HCT116 (cell line): ENCODE measurements around the gene DNAH9. TPM values are rescaled to one million over a fixed set of nuclear protein-coding genes. Genes with fewer than 3 reads are reported as not detected.

Experiments
- ATAC-seq: fragments of 200-7000 bp; cut with Tn5 transposase; 2 replicates; pipeline ENCODE4 v1.9.1; 2020; ENCODE audit warnings: mild to moderate bottlenecking, moderate library complexity
- BruUV-seq: library from RNA; stranded (reverse); fragments of 400-500 nt; replicated peaks from 2 replicates; lab custom pipeline; 2021; lab: Mats Ljungman, UMichigan
- CTCF ChIA-PET: fragments of 300-600 bp; sonication (Branson Sonifier 250); formaldehyde crosslinking; loops from one replicate; lab custom pipeline; 2021; ENCODE audit warnings: antibody characterized with exemption; lab: Charles Lee
- POLR2A ChIA-PET: fragments of 300-600, 350-600 bp; sonication (Branson Sonifier 250); formaldehyde crosslinking; loops from one replicate; lab custom pipeline; 2021; ENCODE audit warnings: antibody characterized with exemption; lab: Charles Lee
- RAD21 ChIA-PET, 2 experiments: fragments of 300-600 bp; sonication (Branson Sonifier 250); formaldehyde crosslinking; loops; one replicate each; lab custom pipeline; 2023; ENCODE audit warnings: low total read pairs in 2 of 2; ENCODE audit not compliant: uncharacterized antibody in 2 of 2, unreplicated experiment in 2 of 2, low non-redundant PET in 1 of 2; lab: Charles Lee
- DNase-seq: peaks from one replicate; pipeline ENCODE4 v3.0.0-alpha.2; 2010; ENCODE audit warnings: low read depth, low spot score
- H2AFZ ChIP-seq: fragments of 200-600 bp; shearing (Covaris generic), sonication (generic); 2 replicates; pipeline ENCODE4 v1.6.1; 2017; ENCODE audit warnings: low read depth, mixed run types, mixed read lengths, antibody characterized with exemption, low read length; ENCODE audit not compliant: poor library complexity, severe bottlenecking
- H3K27ac ChIP-seq: 2 replicates; pipeline ENCODE4 v1.5.1; 2012; ENCODE audit warnings: low read depth, low read length
- H3K27me3 ChIP-seq: fragments of 200-600 bp; sonication (generic); 2 replicates; pipeline ENCODE4 v1.6.1; 2016; ENCODE audit warnings: mixed run types, low read length, mixed read lengths; ENCODE audit not compliant: insufficient read depth
- H3K36me3 ChIP-seq, 2 experiments: fragments of 200-500 bp in 1 of 2; fragments of 200-600 bp in 1 of 2; sonication (Bioruptor generic) in 1 of 2; sonication (generic) in 1 of 2; 2 replicates each; pipeline versions ENCODE4 v1.5.1 to v1.6.1; 2014 to 2016; ENCODE audit warnings: low read length in 2 of 2, inconsistent platforms in 1 of 2, mixed read lengths in 1 of 2, mixed run types in 1 of 2; ENCODE audit not compliant: insufficient read depth in 2 of 2, control insufficient read depth in 1 of 2
- H3K4me1 ChIP-seq, 2 experiments: fragments of 200-600 bp in 1 of 2; sonication (generic) in 1 of 2; 2 replicates each; pipeline versions ENCODE4 v1.5.1 to v1.6.1; 2012 to 2017; ENCODE audit warnings: low read length in 2 of 2, inconsistent platforms in 1 of 2, mild to moderate bottlenecking in 1 of 2, mixed read lengths in 1 of 2, mixed run types in 1 of 2, moderate library complexity in 1 of 2; ENCODE audit not compliant: insufficient read depth in 2 of 2, control insufficient read depth in 1 of 2
- H3K4me2 ChIP-seq: fragments of 200-600 bp; sonication (generic); 2 replicates; pipeline ENCODE4 v1.6.1; 2017; ENCODE audit warnings: mixed run types, low read length, mixed read lengths
- H3K4me3 ChIP-seq, 2 experiments: fragments of 200-600 bp in 1 of 2; sonication (generic) in 1 of 2; replicated peaks in 1 of 2; 2 replicates each; pipeline ENCODE4 v1.5.1; 2011 to 2016; ENCODE audit warnings: low read length in 2 of 2, control low read depth in 1 of 2, low read depth in 1 of 2, mild to moderate bottlenecking in 1 of 2, mixed read lengths in 1 of 2, mixed run types in 1 of 2
- H3K79me2 ChIP-seq: fragments of 200-600 bp; sonication (generic); 2 replicates; pipeline ENCODE4 v1.6.1; 2017; ENCODE audit warnings: mild to moderate bottlenecking, mixed run types, low read length, moderate library complexity, mixed read lengths; ENCODE audit not compliant: insufficient read depth
- H3K9ac ChIP-seq: fragments of 200-600 bp; sonication (generic); 2 replicates; pipeline ENCODE4 v1.6.1; 2016; ENCODE audit warnings: low read length, mixed read lengths
- H3K9me2 ChIP-seq: fragments of 200-600 bp; sonication (generic), shearing (Covaris generic); 2 replicates; pipeline ENCODE4 v1.6.1; 2017; ENCODE audit warnings: mixed run types, mild to moderate bottlenecking, moderate library complexity; ENCODE audit not compliant: insufficient read depth
- H3K9me3 ChIP-seq, 2 experiments: fragments of 200-500 bp in 1 of 2; fragments of 200-600 bp in 1 of 2; sonication (Bioruptor generic) in 1 of 2; sonication (generic) in 1 of 2; 2 replicates each; pipeline ENCODE4 v1.6.1; 2014 to 2017; ENCODE audit warnings: low read length in 2 of 2, mixed read lengths in 2 of 2, inconsistent platforms in 1 of 2, low read depth in 1 of 2, mild to moderate bottlenecking in 1 of 2, mixed run types in 1 of 2, moderate library complexity in 1 of 2; ENCODE audit not compliant: control insufficient read depth in 1 of 2, insufficient read depth in 1 of 2
- H4K20me1 ChIP-seq: fragments of 200-600 bp; sonication (generic), shearing (Covaris generic); 2 replicates; pipeline ENCODE4 v1.6.1; 2017; ENCODE audit warnings: mixed run types, mild to moderate bottlenecking, moderate library complexity; ENCODE audit not compliant: insufficient read depth
- CBX3 ChIP-seq: IDR thresholded peaks from 2 replicates; pipeline ENCODE4 v1.6.1; 2012; ENCODE audit warnings: low read depth
- ELF1 ChIP-seq: IDR thresholded peaks from 2 replicates; pipeline ENCODE4 v1.6.1; 2012; ENCODE audit warnings: low read depth, borderline replicate concordance
- EZH2 ChIP-seq: fragments of 200-600 bp; sonication (generic); IDR thresholded peaks from 2 replicates; pipeline ENCODE4 v1.6.1; 2017; ENCODE audit warnings: antibody characterized with exemption, mixed run types
- EZH2phosphoT487 ChIP-seq: fragments of 200-600 bp; IDR thresholded peaks from 2 replicates; pipeline ENCODE4 v1.6.1; 2018; ENCODE audit warnings: antibody characterized with exemption, borderline replicate concordance
- FOSL1 ChIP-seq: IDR thresholded peaks from 2 replicates; pipeline ENCODE4 v1.6.1; 2012; ENCODE audit warnings: low read depth
- JUND ChIP-seq: IDR thresholded peaks from 2 replicates; pipeline ENCODE4 v1.6.1; 2012
- POLR2A ChIP-seq: IDR thresholded peaks from 2 replicates; pipeline ENCODE4 v1.7.0; 2011; ENCODE audit warnings: borderline replicate concordance; ENCODE audit not compliant: insufficient read depth, insufficient read length; ENCODE audit errors: extremely low read depth
- POLR2AphosphoS5 ChIP-seq: IDR thresholded peaks from 2 replicates; pipeline ENCODE4 v1.6.1; 2011; ENCODE audit warnings: mild to moderate bottlenecking, low read depth, low read length, moderate library complexity
- SIN3A ChIP-seq: IDR thresholded peaks from 2 replicates; pipeline ENCODE4 v1.6.1; 2012; ENCODE audit warnings: low read depth
- SP1 ChIP-seq: IDR thresholded peaks from 2 replicates; pipeline ENCODE4 v1.6.1; 2012; ENCODE audit warnings: low read depth
- SRF ChIP-seq: IDR thresholded peaks from 2 replicates; pipeline ENCODE4 v1.6.1; 2012; ENCODE audit warnings: low read depth
- TCF7L2 ChIP-seq: IDR thresholded peaks from 2 replicates; pipeline ENCODE4 v1.7.0; 2011; ENCODE audit warnings: borderline replicate concordance, inconsistent platforms; ENCODE audit not compliant: insufficient read depth, insufficient read length; ENCODE audit errors: extremely low read depth
- YY1 ChIP-seq: IDR thresholded peaks from 2 replicates; pipeline ENCODE4 v1.6.1; 2011; ENCODE audit warnings: low read length, low read depth, moderate library complexity, mild to moderate bottlenecking; ENCODE audit not compliant: insufficient replicate concordance; ENCODE audit errors: extremely low read depth
- ZNF274 ChIP-seq: fragments of 200-500 bp; sonication (Bioruptor generic); IDR thresholded peaks from 2 replicates; pipeline ENCODE4 v1.6.1; 2014; ENCODE audit warnings: mild to moderate bottlenecking, low read depth, low read length, inconsistent platforms
- intact Hi-C: fragments of 100-400 bp; cut with micrococcal nuclease; formaldehyde crosslinking; loops from 2 replicates; pipeline ENCODE4 v1.10.0; 2022
- total RNA-seq: library from RNA; stranded (reverse); gene quantifications from one replicate; pipeline ENCODE4 v1.2.1, GENCODE V29; 2021; ENCODE audit not compliant: unreplicated experiment
- TF ChIP-seq, protein P1 (sequence below), 3 experiments: fragments of 200-600 bp in 1 of 3; sonication (generic) in 1 of 3; IDR thresholded peaks in 2 of 3; conservative IDR thresholded peaks in 1 of 3; 2 replicates each; pipeline ENCODE4 v1.5.1; 2012 to 2017; ENCODE audit warnings: low read depth in 2 of 3, low read length in 2 of 3, antibody characterized with exemption in 1 of 3, borderline replicate concordance in 1 of 3, control low read depth in 1 of 3, mild to moderate bottlenecking in 1 of 3, mixed read lengths in 1 of 3, mixed run types in 1 of 3, moderate library complexity in 1 of 3; ENCODE audit not compliant: insufficient read depth in 1 of 3
- TF ChIP-seq, protein P2 (sequence below): IDR thresholded peaks from 2 replicates; pipeline ENCODE4 v1.6.1; 2012; ENCODE audit warnings: low read depth

Gene DNAH9
- total RNA-seq, 1 experiment from 2014 or later = not detected

DNA sequence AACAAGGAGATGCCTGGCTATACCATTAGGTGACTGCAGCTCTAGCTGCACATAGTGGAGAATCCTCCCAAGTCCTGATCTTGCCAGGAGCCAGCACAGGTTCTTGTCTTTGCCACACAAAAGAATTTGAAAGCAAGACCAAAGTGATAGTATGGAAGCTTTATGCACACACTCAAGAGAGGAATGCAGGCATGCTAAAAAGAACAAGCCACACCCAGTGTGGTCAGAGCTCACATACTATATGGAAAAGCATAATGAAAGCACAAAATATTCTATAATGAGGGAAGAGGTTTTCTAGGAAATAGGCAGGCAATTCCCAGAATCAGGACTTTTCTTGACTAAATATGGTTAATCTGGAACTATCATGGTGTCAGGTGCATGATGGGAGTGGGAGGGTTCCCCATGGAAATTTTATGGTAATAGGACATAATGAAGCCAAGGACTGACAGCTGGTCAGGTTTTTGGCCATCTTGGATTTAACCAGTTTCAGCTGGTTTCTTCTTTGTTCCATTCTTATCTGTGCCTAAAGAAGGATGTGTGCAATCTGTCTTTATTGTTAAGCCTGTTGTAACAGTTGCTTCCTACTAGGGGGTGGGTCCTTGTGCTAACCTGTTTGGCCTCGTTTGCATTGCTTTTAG lies 227.4 kb downstream of the DNAH9 start (continued):
- TF ChIP-seq, protein P1, sequence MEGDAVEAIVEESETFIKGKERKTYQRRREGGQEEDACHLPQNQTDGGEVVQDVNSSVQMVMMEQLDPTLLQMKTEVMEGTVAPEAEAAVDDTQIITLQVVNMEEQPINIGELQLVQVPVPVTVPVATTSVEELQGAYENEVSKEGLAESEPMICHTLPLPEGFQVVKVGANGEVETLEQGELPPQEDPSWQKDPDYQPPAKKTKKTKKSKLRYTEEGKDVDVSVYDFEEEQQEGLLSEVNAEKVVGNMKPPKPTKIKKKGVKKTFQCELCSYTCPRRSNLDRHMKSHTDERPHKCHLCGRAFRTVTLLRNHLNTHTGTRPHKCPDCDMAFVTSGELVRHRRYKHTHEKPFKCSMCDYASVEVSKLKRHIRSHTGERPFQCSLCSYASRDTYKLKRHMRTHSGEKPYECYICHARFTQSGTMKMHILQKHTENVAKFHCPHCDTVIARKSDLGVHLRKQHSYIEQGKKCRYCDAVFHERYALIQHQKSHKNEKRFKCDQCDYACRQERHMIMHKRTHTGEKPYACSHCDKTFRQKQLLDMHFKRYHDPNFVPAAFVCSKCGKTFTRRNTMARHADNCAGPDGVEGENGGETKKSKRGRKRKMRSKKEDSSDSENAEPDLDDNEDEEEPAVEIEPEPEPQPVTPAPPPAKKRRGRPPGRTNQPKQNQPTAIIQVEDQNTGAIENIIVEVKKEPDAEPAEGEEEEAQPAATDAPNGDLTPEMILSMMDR (IDR thresholded peaks at IDR 0.05 in 2 of 3, conservative IDR thresholded peaks at IDR 0.05 in 1 of 3; ENCODE audit: borderline replicate concordance in 1 of 3, insufficient read depth in 1 of 3, low read depth in 2 of 3, low read length in 2 of 3) = no peak
- TF ChIP-seq CBX3 (no peak), SP1 (no peak), EZH2 (no peak), TCF7L2 (no peak), YY1 (no peak), SIN3A (no peak), ZNF274 (no peak), JUND (no peak)

DNA sequence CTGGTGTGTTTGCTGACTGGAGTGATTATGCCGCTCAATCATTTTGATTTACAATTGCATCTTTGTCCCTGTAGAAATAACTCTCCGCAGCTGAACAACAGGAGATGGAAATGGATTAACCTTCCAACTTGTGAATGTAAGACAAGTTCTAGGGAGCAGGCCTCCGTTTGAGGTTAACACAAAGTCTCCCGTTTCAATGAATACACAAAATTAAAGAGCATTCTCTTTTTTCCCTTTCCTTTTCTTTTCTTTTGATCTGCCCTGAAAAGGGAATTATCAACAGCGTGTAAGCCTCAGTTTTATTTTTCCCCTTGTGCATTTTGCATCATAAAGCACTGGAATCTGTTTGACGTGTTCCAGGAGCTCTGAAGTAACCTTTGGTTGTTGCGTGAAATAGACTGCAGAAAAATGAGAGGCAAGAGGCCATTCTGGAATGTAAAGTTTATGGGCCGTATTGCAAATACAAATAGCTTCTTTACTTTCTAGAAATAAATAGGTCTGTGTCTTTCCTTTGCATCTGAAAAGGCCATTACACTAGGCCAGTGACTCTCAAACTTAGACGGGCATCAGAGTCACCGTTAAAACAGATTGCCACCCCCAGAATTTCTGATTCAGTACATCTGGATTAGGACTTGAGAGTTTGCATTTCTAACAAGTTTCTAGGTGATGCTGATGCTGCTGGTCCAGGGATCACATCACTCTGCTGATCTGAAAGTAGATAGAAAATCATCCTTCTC lies 234.3 kb downstream of the DNAH9 start:
- TF ChIP-seq SRF (no peak), YY1 (no peak), EZH2 (no peak), ELF1 (no peak), EZH2phosphoT487 (no peak), FOSL1 (no peak), POLR2AphosphoS5 (no peak), POLR2A (no peak)
- TF ChIP-seq, protein P2, sequence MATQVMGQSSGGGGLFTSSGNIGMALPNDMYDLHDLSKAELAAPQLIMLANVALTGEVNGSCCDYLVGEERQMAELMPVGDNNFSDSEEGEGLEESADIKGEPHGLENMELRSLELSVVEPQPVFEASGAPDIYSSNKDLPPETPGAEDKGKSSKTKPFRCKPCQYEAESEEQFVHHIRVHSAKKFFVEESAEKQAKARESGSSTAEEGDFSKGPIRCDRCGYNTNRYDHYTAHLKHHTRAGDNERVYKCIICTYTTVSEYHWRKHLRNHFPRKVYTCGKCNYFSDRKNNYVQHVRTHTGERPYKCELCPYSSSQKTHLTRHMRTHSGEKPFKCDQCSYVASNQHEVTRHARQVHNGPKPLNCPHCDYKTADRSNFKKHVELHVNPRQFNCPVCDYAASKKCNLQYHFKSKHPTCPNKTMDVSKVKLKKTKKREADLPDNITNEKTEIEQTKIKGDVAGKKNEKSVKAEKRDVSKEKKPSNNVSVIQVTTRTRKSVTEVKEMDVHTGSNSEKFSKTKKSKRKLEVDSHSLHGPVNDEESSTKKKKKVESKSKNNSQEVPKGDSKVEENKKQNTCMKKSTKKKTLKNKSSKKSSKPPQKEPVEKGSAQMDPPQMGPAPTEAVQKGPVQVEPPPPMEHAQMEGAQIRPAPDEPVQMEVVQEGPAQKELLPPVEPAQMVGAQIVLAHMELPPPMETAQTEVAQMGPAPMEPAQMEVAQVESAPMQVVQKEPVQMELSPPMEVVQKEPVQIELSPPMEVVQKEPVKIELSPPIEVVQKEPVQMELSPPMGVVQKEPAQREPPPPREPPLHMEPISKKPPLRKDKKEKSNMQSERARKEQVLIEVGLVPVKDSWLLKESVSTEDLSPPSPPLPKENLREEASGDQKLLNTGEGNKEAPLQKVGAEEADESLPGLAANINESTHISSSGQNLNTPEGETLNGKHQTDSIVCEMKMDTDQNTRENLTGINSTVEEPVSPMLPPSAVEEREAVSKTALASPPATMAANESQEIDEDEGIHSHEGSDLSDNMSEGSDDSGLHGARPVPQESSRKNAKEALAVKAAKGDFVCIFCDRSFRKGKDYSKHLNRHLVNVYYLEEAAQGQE = no peak
- TF ChIP-seq, all 23 proteins: peak for 0
- CTCF ChIA-PET = no interaction called here
- Histone ChIP-seq H3K27me3 (peaks cover 50% of the 10 kb centered on the region), H4K20me1 (no peaks in the 10 kb centered on the region), H3K4me1 (no peaks in the 10 kb centered on the region), H2AFZ (no peak overlapping the region), H3K4me3 (no peak overlapping the region), H3K79me2 (no peaks in the 10 kb centered on the region), H3K36me3 (no peaks in the 10 kb centered on the region), H3K27ac (no peak overlapping the region), H3K9me3 (no peaks in the 10 kb centered on the region), H3K9ac (no peak overlapping the region), H3K9me2 (no peaks in the 10 kb centered on the region), H3K4me2 (no peak overlapping the region)
- intact Hi-C loops = no loop called here
- ATAC-seq (no peak), DNase-seq (no peak)
- RAD21 ChIA-PET = no interaction called here
- no TSS peak for BruUV-seq
- POLR2A ChIA-PET = no interaction called here
